Activated CD4-positive, CD25-positive, alpha-beta regulatory T cell treated with anti-CD3 and anti-CD28 coated beads, Interleukin-2, amount 50 U/mL, for 72 hours (primary cell): Measurements from ENCODE around the gene ZNF3.

ENCODE experiments used
- DNase-seq: peaks from one replicate; pipeline ENCODE4 v3.0.0; 2021

Gene ZNF3

DNA sequence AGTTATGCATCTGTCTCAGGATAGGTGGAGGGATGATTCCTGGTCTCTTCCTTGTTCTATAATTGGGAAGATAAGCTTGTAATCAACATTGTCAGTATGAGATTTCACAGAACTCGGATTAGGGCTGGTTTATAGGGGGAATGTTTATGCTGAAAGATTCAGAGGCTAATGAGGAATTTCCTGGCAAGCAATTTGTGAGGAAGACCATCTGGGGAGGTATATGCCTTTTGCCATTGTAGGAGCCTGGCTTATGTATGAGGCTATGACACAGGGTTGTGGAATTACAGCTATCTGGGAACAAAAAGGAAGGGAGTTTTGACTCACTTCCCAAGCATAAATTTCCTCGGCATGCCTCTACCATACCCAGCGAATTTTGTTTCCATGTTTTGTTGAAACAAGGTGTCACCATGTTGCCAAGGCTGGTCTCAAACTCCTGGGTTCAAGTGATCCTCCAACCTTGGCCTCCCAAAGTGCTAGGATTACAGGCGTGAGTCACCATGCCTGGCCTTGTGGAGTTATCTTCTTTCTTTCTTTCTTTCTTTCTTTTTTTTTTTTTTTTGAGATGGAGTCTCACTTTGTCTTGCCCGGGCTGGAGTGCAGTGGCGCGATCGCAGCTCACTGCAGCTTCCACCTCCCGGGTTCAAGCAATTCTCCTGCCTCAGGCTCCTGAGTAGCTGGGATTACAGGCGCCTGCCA, 5.7 kb upstream of the ZNF3 start:
- DNase-seq: no peak

DNA sequence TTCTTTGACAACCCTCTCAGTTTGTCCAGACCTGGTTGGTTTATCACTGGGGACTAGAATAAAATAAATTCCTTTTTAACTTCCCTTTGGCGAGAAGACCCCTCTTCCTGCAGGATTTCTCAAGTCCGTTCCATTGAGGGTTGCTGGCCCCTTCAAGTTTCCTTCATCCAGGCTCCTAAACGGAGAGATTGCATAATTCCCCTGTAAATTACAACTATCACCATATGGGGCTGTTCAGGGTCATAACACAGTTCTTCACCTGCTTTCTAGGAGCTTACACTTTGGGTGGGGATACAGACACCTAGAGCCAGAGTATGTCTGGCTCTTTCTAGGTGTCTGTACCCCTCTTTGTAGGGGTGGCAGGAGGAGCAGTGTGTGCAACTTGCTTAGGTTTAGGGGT, 4.0 kb upstream of the ZNF3 start:
- DNase-seq: no peak

DNA sequence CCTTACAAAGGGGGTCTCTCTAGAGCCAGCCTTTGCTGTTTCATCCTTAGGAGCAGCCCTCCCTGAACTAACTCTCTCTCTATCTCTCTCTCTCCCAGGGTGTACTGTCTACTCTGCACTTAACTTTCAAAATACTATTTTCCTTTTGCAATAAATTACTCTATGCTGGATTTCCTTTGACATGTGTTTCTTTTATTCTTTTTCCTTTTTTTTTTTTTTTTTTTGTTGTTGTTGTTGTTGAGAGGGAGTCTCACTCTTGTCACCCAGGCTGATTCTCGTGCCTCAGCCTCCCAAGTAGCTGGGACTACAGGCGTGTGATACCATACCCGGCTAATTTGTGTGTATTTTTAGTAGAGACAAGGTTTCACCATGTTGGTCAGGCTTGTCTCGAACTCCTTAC, 1.5 kb upstream of the ZNF3 start:
- no peak for DNase-seq

DNA sequence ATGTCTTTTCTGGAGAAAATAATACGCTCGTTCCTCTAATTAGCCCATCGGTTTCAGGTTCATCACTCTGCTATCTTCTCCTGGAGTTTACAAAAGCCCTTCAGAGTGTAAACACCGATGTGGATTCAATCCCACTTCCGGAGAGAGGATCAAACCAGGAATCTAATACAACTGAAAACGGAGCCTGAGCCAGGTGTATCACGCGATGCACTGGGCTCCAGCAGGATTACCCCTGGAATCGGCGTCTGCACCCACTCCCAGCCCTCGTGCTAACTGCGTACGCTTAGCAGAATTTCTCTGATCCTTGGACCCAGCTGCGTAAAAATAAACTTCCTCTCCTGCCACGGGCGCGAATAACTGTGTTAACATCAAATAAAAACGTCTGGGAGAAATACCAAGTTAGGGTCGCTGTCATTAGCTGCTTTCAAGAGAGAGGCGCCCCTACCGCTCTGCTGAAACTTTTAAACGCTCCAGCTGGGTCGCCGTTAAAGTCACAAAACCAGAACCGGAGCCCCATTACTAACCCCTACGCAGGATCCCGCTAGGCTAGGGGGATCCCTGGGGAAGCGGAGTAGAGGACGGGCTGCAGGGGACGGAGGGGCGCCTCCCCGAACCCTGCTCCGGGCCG, 502 bp downstream of the ZNF3 start:
- DNase-seq: no peak

DNA sequence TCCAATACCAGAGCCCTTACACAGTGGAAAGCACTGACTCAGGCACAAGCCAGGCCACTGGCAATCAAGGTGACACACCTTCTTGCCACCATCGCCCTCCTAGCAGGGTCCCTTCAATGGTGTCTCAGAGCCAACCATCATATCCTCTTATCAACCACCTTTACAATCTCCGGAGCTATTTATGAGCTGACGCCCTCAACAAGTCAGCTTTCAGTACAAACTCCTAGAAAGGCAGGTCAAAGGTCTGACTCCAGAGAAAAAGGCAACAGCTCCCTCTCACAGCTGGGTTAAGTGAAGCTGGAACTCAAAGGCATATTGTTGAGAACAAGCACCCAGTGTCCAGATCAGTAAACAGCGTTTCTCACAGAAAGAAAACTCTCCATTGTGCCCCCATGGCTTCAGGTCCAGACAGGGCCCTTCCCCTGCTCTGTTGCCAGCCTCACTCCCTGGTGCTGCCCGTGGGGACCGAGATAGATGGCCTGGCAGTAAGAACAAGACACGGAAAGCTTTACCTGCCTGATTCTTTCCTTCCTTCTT, 2.4 kb downstream of the ZNF3 start:
- no peak for DNase-seq

DNA sequence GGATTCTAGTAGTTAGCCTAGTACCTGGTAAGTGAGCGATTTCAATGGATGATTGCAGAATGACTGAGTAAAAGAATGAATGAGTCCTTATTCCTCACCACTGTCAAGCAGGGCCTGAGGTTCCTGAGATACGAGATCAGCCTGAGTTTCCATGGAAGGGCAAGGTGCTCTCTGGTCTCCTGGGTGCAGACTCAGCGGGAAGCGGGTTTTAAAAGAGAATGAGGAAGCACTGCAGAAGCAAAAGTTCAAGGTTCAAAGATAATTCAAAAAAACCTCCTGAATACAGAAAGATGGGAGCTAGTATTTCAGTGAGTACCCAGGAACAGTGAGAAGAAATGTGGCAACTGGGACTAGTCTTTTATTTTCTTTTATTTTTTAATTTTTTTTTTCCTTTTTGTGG, 4.3 kb downstream of the ZNF3 start:
- no peak for DNase-seq

DNA sequence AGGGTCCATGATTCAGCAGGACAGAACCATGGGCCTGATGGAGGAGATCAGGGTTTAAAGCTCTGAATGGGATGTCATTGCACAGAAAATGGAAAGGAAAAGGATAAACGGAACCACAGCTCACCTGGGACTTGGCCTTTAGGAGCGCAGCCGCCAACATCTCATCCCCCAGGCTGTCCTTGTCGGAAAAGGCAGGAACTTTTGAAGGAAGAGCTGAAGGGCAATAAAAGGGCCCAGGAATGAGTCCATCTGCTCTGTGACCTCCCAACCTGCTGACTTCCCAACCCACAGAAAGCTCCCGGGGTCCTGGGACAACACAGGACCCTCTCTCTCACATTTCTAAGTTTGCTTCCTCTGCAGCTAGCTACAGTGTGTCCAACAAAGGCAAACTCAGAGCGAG, 6.1 kb downstream of the ZNF3 start:
- no peak for DNase-seq

DNA sequence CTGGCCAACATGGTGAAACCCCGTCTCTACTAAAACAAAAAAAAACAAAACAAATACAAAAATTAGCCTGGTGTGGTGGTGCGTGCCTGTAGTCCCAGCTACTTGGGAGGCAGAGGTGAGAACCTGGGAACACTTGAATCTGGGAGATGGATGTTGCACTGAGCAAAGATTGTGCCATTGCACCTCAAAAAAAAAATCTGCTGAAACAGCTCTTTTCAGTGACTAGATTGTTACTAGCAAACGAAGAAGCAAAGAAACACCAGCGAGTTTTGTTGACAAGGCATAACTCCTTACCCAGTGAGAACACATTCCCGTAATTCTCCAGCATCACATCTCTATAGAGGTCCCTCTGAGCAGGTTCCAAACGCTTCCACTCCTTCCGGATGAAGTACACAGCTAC, 6.7 kb downstream of the ZNF3 start:
- no peak for DNase-seq

DNA sequence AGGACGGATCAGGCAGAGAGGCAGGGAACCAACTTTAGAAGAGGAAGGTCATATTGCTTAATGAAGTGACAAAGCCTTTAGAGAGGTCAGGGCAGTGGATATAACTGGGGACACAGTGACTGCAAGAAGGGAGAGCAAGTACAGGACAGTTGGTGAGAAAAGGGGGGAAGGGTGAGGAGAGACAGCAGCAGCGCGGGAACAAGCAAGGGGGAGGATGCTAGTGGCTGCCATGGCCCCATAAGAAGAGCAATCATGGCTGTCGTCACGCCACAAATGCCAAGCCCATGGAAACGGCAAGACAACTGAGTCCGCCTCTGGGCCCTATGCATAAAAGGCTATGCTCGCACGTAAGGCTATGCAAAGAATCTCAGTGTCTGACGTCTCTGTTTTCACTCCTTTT, 9.1 kb downstream of the ZNF3 start:
- no peak for DNase-seq

DNA sequence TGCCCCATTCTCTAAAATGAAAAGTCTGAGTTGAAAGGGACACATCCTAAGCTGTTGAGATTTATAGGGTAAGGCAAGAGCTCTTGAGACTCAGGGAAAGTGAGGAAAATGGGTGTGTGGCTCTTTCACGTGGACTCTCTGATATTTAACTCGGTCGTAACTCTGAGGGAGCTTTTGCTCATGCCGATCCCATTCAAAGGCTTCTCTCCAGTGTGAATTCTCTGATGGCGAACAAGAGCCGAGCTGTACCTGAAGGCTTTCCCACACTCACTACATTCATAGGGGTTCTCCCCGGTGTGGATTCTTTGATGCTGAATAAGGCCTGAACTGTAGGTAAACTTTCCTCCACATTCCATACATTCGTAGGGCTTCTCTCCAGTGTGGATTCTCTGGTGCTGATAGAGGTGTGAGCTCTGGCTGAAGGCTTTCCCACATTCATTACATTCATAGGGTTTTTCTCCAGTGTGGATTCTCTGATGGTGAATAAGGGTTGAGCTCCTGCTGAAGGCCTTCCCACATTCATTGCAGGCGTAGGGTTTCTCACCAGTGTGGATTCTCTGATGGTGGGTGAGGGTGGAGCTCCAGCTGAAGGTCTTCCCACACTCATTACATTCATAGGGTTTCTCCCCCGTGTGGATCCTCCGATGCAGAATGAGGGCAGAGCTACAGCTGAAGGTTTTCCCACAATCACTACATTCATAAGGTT, 10.4 kb downstream of the ZNF3 start:
- no peak for DNase-seq

DNA sequence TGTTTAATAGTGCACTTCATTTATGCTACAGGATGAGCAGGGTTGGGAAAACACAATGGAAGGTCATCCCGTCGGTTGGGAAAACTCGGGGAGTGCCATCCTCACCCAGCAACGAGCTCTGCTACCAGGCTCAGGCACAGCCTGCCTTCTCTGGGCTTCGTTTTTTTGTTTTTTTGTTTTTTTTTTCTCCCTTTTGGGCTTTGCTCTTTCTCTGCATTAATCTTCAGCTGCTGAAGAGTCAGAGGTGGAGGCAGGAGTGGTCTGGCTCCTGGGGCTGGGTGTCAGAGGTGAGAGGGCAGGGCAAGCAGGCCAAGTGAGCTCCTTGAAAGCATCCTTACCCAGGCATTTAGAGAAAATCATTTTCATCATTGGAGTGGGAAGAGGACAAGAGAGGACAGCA, 11.5 kb downstream of the ZNF3 start:
- DNase-seq: no peak

DNA sequence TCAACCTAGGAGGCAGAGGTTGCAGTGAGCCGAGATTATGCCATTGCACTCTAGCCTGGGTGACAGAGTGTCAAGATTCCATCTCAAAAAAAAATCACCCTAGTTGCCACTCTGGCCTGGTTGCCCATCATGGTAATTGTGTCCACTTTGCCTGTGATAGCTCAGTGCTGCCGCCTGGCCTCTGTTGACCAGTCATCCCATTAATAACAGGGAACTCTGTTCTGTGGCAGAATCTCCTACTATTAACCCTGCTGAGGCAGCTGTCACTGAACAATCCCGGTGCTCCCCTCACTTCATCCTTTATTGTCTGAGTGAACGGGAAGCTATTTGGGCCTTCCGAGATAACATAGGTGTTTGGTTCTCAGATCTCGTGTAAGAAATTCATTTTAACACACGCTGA, 14.6 kb downstream of the ZNF3 start:
- DNase-seq: no peak

DNA sequence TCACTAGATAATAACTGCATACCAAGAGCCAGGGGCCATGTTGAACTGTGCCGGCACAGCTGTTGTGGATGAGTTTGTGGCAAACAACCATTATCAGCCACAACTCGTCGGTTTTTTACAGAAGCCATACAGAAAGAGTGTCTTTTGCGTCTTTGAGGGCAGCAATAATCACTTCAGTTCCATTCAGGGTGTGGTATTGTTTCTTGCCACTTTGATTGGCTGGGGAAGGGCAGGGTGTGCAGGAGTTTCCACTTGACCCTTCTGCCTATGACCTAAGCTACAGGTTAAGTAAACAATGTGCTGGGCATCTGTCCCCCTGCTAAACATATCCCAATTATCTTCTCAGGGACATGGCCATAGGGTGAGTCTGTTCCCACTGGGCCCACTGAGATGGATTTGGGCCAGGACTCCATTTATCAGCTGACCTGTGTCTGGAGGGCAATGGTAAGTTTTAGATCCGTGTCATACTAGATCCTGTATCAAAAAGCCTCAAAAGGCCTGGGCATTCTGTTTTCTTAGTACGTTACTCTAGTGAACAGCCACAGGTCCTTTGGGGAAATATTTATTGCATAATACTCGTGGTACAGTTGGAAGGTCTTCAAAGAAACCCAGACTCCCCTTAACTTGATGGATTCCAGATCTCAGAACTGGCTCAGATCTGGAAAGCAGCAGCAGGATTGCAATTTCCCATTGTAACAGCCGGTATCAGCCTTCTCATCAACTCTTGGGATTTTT, 15.9 kb downstream of the ZNF3 start:
- no peak for DNase-seq

DNA sequence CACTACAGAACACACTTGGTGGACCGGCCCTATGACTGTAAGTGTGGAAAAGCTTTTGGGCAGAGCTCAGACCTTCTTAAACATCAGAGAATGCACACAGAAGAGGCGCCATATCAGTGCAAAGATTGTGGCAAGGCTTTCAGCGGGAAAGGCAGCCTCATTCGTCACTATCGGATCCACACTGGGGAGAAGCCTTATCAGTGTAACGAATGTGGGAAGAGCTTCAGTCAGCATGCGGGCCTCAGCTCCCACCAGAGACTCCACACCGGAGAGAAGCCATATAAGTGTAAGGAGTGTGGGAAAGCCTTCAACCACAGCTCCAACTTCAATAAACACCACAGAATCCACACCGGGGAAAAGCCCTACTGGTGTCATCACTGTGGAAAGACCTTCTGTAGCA, 17.4 kb downstream of the ZNF3 start:
- no peak for DNase-seq

DNA sequence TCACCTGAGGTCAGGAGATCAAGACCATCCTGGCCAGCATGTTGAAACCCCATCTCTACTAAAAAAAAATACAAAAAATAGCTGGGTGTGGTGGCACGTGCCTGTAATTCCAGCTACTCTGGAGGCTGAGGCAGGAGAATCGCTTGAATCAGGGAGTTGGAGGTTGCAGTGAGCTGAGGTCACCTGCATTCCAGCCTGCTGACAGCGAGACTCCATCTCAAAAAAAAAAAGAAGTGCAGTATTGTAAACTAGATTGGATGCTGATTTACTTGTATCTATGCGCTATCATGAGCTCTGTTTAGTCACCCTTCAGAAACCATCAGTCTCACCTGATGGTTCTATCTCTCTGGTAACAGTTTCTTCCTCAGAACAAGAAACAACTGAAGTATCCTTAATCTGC, 18.1 kb downstream of the ZNF3 start:
- no peak for DNase-seq

DNA sequence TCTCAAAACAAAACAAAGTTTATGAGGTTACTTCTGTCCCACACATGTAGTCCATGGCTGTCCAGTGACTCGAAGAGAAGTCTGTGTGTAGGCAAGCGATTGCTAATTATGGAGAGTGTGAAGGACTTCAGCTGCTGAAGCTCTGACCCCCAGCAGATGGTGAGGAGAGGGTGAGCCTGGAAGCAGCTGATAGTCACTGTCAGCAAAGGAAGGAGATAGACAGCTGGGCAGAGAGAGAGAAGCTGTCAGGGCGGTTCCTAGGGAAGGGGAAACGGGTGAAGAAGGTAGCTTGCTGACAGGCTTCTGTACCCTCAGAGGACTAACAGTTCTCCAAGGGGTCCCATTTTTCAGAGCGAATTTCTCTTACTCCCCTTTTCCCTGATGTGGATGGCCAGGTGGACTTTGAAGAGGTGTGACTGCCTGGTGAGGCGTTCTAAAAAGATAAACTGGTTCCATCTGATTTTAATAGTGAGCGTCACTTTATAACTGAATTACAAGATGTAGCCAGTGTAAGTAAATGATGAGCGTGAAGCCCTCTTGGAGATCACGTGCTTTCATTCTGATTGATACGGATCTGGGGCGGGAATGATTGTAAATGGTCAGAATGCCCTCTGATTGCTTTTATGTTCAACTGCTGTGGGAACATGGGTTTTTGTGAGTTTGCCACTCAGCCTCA, 19.9 kb downstream of the ZNF3 start:
- DNase-seq: no peak

DNA sequence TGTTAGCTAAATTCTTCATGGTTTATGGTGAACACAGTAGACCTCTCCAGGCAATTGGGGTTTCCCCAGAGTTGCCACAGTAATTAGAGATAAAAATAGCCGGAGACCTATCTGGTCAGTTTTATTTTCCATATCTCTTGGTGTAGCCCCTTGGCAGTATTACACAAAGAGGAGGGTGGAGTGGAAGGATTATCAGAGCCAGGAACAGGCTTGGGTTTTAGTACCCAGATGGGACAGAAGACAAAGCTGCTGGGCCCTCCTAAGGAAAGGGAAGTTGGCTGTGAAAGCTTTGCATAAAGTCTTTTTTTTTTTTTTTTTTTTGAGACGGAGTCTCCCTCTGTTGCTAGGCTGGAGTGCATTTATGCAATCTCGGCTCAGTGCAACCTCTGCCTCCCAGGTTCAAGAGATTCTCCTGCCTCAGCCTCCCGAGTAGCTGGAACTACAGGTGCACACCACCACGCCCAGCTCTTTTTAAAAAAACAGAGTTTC, 22.2 kb downstream of the ZNF3 start:
- DNase-seq: no peak

DNA sequence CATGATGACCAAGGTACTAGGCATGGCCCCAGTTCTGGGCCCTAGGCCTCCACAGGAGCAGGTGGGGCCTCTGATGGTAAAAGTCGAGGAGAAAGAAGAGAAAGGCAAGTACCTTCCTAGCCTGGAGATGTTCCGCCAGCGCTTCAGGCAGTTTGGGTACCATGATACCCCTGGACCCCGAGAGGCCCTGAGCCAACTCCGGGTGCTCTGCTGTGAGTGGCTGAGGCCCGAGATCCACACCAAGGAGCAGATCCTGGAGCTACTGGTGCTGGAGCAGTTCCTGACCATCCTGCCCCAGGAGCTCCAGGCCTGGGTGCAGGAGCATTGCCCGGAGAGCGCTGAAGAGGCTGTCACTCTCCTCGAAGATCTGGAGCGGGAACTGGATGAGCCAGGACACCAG, 24.5 kb downstream of the ZNF3 start:
- DNase-seq: no peak

DNA sequence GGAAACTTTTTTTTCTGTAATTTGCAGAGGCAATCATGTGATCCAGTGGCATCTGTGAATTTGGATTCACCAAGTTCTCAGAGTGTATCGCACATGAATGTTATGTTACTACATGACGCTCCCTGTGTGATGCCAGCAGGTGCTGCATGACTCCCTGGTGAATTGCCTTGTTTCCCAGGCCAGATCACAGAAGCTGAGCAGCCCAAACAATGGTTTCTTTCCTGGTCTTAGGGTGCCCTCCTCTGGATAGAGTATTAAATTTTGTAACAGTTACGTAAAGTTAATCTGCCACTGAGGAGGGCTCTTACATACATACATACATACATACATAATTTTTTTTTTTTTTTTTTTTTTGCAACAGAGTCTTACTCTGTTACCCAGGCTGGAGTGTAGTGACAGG, 28.3 kb downstream of the ZNF3 start:
- DNase-seq: no peak

DNA sequence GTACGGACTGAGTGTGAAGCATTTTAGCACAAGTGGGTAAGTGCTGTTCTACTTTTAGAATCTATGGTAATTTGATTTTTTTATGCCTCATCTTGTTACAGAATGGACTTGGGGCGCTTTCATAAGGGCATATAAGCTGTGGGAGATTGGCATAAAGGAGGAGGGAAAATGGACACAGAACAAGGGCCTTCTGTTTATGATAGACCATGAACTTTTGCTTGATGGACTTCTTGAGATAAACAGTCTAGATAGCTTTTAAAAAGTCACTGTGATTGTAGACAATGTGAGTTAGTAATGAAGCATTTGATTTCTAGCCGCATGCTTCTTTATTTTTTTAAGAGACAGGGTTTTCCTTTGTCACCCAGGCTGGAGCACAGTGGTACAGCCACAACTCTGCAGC, 29.9 kb downstream of the ZNF3 start:
- no peak for DNase-seq

DNA sequence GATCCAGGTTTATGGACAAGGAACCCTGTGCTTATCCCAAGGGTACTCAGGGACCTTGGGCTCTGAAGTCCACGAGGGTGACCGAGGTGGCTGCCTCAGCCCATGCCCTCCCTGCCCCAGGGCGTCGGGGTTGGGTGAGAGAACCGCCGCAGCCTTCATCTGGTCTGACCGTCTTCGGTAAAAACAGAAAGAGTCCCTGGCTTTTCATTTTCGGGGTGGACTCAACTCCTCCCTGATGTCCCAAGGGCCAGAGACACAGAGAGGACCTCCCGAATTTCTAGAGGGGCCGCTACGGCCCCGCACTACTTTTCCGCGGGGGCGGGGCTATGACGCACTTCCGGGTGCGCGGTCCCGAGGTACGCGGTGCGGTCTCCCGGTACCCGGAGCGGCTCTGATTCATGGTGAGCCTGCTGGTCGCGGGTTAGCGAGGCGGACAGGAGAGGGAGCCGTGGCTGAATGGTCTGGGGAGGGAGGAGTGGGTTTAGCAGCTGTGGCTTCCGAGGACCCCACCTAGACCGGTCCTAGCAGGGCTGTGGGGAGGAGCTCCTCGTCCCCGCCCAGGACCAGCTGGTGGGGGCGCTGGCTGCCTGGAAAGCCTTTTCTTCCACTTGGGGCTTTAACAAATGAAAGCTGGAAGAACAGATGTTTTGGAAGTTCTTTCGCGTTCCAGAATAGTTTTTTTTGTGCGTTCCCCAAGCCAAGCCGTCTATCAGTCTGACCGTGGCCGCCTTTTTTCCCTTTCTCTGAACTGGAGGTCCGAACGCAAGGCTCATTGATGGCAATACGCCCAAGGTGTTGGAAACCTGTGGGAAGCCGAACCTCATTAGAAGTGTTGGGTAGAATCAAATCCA, 31.9 kb downstream of the ZNF3 start, which contains the start of gene ZSCAN21:
Gene ZSCAN21, plus strand, starts transcription at position 334 of the 851 bp plus-strand sequence. CDS start 7,233 bp downstream, outside the sequence.
- DNase-seq: peak; percentile 85

DNA sequence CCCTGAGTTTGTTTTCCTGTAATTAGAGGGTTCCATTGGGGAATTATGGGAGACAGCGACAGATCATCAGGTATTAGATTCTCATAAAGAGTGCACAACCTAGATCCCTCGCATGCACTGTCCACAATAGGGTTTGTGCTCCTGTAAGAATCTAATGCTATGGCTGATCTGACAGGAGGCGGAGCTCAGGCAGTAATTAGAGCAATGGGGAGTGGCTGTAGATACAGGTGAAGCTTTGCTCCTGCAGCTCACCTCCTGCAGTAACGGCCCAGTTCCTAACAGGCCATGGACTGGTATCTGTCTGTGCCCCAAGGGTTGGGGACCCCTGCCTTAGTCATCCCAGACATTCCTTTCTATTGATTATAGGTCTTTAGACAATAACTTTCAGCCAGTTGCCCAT, 32.8 kb downstream of the ZNF3 start:
- DNase-seq: no peak
